Fibroblast of lung (primary cell): ENCODE results near the gene PAIP2. TPM values are rescaled to one million over a fixed set of nuclear protein-coding genes. Genes with fewer than 3 reads are reported as not detected.

Experiments
- DNase-seq, 2 donors: peaks; one replicate each; pipeline versions ENCODE4 v3.0.0 to v3.0.0-alpha.2; 2010; ENCODE audit warnings: low read depth in 2 of 2
- H2AFZ ChIP-seq: 2 replicates; pipeline ENCODE4 v1.5.1; 2012; ENCODE audit warnings: low read length, control low read depth, inconsistent platforms
- H3K27ac ChIP-seq: 2 replicates; pipeline ENCODE4 v1.5.1; 2011; ENCODE audit warnings: low read length, control low read depth; ENCODE audit not compliant: insufficient read depth
- H3K27me3 ChIP-seq: 2 replicates; pipeline ENCODE4 v1.5.1; 2011; ENCODE audit warnings: mild to moderate bottlenecking, low read length; ENCODE audit not compliant: control insufficient read depth, insufficient read depth
- H3K36me3 ChIP-seq: 2 replicates; pipeline ENCODE4 v1.5.1; 2011; ENCODE audit warnings: low read length; ENCODE audit not compliant: control insufficient read depth, insufficient read depth
- H3K4me1 ChIP-seq: 2 replicates; pipeline ENCODE4 v1.5.1; 2011; ENCODE audit warnings: low read length; ENCODE audit not compliant: control insufficient read depth, insufficient read depth; ENCODE audit errors: extremely low read depth
- H3K4me2 ChIP-seq: 2 replicates; pipeline ENCODE4 v1.5.1; 2011; ENCODE audit warnings: low read length, control low read depth; ENCODE audit not compliant: insufficient read depth; ENCODE audit errors: extremely low read depth
- H3K4me3 ChIP-seq, 4 experiments: fragments of 200-600 bp in 1 of 4; sonication (generic) in 1 of 4; replicated peaks in 1 of 4; 2 replicates each; pipeline ENCODE4 v1.5.1; 2011 to 2016; ENCODE audit warnings: low read length in 4 of 4, low read depth in 3 of 4, mild to moderate bottlenecking in 3 of 4, control low read depth in 2 of 4, inconsistent platforms in 1 of 4, mixed read lengths in 1 of 4; ENCODE audit not compliant: insufficient read depth in 1 of 4; ENCODE audit errors: control extremely low read depth in 1 of 4
- H3K79me2 ChIP-seq: 2 replicates; pipeline ENCODE4 v1.5.1; 2012; ENCODE audit warnings: mild to moderate bottlenecking, low read length, inconsistent platforms; ENCODE audit not compliant: control insufficient read depth, insufficient read depth
- H3K9ac ChIP-seq: 2 replicates; pipeline ENCODE4 v1.5.1; 2011; ENCODE audit warnings: mild to moderate bottlenecking, low read length, control low read depth; ENCODE audit not compliant: insufficient read depth
- H3K9me3 ChIP-seq: 2 replicates; pipeline ENCODE4 v1.5.1; 2012; ENCODE audit warnings: low read depth, low read length; ENCODE audit not compliant: control insufficient read depth, insufficient read depth
- H4K20me1 ChIP-seq: 2 replicates; pipeline ENCODE4 v1.5.1; 2011; ENCODE audit warnings: low read length; ENCODE audit not compliant: control insufficient read depth, insufficient read depth; ENCODE audit errors: extremely low read depth
- EZH2 ChIP-seq: IDR thresholded peaks from 2 replicates; pipeline ENCODE4 v1.5.1; 2012; ENCODE audit warnings: low read length, control low read depth, mild to moderate bottlenecking; ENCODE audit errors: missing control alignments
- polyA plus RNA-seq, 2 donors: library from polyadenylated mRNA; depleted of rRNA in 1 of 2; stranded (reverse) in 1 of 2; unstranded in 1 of 2; fragments of >200 nt; gene quantifications; 2 replicates each; pipeline ENCODE4 v1.2.1, GENCODE V29; 2011 to 2012; ENCODE audit warnings: missing spikeins in 1 of 2
- total RNA-seq: library from RNA; depleted of rRNA; stranded (reverse); fragments of >200 nt; gene quantifications from 2 replicates; pipeline ENCODE4 v1.2.1, GENCODE V29; 2014
- TF ChIP-seq, protein P1 (sequence below), 2 donors: IDR thresholded peaks in 1 of 2; conservative IDR thresholded peaks in 1 of 2; 1 replicate in 1 of 2; 2 replicates in 1 of 2; pipeline ENCODE4 v1.5.1; 2011 to 2012; ENCODE audit warnings: low read length in 2 of 2, control low read depth in 1 of 2, inconsistent platforms in 1 of 2, low read depth in 1 of 2, mild to moderate bottlenecking in 1 of 2

PAIP2 gene
- total and polyA plus RNA-seq, 2 donors (not counting 1 experiment from before 2014, with no cell fraction given): 59.0 to 105 TPM

DNA sequence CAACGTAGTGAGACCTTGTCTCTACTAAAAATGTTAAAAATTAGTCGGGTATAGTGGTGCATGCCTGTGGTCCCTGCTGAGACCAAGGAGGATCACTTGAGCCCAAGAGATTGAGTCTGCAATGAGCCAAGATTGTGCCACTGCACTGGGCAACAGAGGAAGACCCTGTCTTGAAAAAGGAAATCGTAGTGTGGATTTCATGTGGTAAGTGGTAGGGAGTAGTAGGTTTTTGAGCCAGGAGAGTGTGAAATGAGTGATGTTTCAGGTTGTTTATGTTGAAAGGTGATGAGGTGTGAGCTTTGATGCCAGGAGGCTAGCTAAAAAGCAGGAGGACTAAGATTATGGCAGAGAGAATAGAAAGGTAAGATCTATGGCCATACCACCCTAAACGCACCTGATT is 42.2 kb upstream of the PAIP2 start:
- no peaks in the 10 kb centered on the region for H3K36me3 ChIP-seq
- no peak overlapping the region for H3K4me3 ChIP-seq
- H2AFZ ChIP-seq: no peak overlapping the region
- no peaks in the 10 kb centered on the region for H3K27me3 ChIP-seq
- peaks cover 100% of the 10 kb centered on the region for H3K79me2 ChIP-seq
- H3K4me2 ChIP-seq: no peak overlapping the region
- no peaks in the 10 kb centered on the region for H3K9me3 ChIP-seq
- no peak overlapping the region for H3K9ac ChIP-seq
- TF ChIP-seq, protein P1, sequence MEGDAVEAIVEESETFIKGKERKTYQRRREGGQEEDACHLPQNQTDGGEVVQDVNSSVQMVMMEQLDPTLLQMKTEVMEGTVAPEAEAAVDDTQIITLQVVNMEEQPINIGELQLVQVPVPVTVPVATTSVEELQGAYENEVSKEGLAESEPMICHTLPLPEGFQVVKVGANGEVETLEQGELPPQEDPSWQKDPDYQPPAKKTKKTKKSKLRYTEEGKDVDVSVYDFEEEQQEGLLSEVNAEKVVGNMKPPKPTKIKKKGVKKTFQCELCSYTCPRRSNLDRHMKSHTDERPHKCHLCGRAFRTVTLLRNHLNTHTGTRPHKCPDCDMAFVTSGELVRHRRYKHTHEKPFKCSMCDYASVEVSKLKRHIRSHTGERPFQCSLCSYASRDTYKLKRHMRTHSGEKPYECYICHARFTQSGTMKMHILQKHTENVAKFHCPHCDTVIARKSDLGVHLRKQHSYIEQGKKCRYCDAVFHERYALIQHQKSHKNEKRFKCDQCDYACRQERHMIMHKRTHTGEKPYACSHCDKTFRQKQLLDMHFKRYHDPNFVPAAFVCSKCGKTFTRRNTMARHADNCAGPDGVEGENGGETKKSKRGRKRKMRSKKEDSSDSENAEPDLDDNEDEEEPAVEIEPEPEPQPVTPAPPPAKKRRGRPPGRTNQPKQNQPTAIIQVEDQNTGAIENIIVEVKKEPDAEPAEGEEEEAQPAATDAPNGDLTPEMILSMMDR (conservative IDR thresholded peaks at IDR 0.05 in 1 of 2, IDR thresholded peaks at IDR 0.05 in 1 of 2; ENCODE audit: low read depth in 1 of 2, low read length in 2 of 2): no peak
- no peak for TF ChIP-seq EZH2
- peaks cover 16% of the 10 kb centered on the region for H4K20me1 ChIP-seq
- DNase-seq: no peak
- H3K27ac ChIP-seq: no peak overlapping the region
- H3K4me1 ChIP-seq: peaks cover 5% of the 10 kb centered on the region

DNA sequence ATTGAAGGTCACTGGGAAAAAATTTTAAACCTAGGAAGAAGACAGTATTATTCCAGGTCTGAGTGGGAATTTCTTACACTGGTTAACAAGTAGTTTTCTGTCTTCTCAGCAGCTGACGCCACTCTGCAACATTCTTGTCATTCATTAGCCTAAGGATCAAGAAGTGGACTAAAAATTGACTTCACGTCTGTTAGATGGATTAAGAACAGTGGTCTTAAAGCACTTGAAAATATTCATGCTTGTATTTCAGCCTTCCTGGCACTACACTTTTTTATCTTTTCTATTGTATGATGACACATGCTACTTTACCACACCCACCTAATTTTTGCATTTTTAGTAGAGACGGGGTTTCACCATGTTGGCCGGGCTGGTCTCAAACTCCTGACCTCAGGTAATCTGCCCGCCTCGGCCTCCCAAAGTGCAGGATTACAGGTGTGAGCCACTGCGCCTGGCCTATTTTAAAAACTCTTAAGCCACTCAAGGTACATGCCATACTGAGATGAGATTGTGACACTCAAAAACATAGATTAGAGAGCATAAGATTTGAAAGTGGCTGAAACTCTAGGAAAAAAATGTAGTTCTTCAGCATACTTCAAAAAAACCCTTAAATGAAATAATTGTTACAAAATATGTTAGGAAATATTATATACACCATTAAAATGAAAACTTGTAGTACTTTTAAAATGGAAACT is 39.7 kb upstream of the PAIP2 start:
- Histone ChIP-seq H3K4me2 (peak overlapping the region; percentile 28), H3K4me3 (no peak overlapping the region), H3K4me1 (peaks cover 5% of the 10 kb centered on the region), H3K9me3 (no peaks in the 10 kb centered on the region), H3K27ac (no peak overlapping the region), H4K20me1 (peaks cover 18% of the 10 kb centered on the region), H3K27me3 (no peaks in the 10 kb centered on the region), H2AFZ (no peak overlapping the region), H3K9ac (no peak overlapping the region), H3K79me2 (peaks cover 100% of the 10 kb centered on the region), H3K36me3 (no peaks in the 10 kb centered on the region)
- TF ChIP-seq EZH2: no peak
- DNase-seq: peak in 1 of 2 donors; percentile 16

GRCh38 chr5:139304391-139305324 is 37.0 kb upstream of the PAIP2 start:
- no peaks in the 10 kb centered on the region for H3K36me3 ChIP-seq
- H2AFZ ChIP-seq: no peak overlapping the region
- no peak overlapping the region for H3K9ac ChIP-seq
- DNase-seq: no peak
- peaks cover 100% of the 10 kb centered on the region for H3K79me2 ChIP-seq
- H3K9me3 ChIP-seq: no peaks in the 10 kb centered on the region
- peaks cover 2% of the 10 kb centered on the region for H3K4me1 ChIP-seq
- H4K20me1 ChIP-seq: peaks cover 12% of the 10 kb centered on the region
- TF ChIP-seq, protein P1 (conservative IDR thresholded peaks at IDR 0.05 in 1 of 2, IDR thresholded peaks at IDR 0.05 in 1 of 2; ENCODE audit: low read depth in 1 of 2, low read length in 2 of 2): no peak
- TF ChIP-seq EZH2: no peak
- H3K4me3 ChIP-seq: no peak overlapping the region
- no peaks in the 10 kb centered on the region for H3K27me3 ChIP-seq
- no peak overlapping the region for H3K27ac ChIP-seq
- H3K4me2 ChIP-seq: no peak overlapping the region
